ENCODE measurements around the gene DDAH2. TPM values are rescaled to one million over a fixed set of nuclear protein-coding genes. Genes with fewer than 3 reads are reported as not detected.

Gene DDAH2
- total RNA-seq, 1 donor from 2014 or later, result 194 TPM

DNA sequence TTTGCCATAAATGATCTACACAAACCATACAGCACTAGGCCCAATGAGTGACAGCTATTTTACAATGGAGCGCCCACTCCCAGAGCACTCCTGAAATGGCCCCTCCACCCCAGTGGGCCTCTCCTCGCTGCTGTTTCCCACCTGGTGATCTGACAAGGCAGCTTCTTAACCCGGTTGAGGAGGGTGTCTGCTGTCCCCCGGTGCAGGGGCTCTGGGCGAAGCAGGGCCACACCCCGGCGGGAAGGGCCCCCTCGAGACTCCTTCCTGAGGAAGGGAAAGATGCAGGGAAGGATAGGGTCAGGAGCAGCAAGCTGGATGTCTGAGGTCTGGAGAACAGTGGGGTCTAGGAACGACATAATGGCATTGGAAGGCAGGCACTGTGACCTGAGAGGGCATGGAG is 36.2 kb downstream of the DDAH2 start:
- DNase-seq (ENCODE audit: low read depth, low spot score), result no peak
- Mint-ChIP-seq H3K4me1 (no peaks in the 10 kb centered on the region), H3K4me3 (no peak overlapping the region), H3K9me3 (no peaks in the 10 kb centered on the region), H3K36me3 (ENCODE audit: low read depth) (peaks cover 7% of the 10 kb centered on the region), H3K27me3 (ENCODE audit: low read depth) (no peaks in the 10 kb centered on the region), H3K27ac (ENCODE audit: unreplicated experiment) (no peak overlapping the region)
- no peak for TF ChIP-seq CTCF (conservative IDR thresholded peaks at IDR 0.05)

DNA sequence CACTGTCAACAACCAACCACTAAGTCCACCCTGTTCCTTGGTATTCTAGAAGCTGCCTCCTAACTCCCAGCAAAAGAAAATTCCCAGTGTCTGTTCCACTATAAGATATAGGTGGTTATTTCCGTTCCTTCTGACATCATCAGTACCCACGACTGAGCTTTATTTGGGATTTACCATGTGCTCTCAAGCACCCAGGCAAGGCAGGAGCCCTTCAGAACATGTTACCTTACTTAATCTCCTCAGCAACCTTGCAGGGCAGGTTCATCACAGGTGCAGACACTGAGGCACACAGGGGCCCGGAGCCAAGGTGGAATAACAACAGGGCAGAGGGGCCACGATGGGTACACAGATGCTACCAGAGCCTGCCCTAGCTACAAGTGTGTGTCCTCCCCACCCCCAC is 36.7 kb downstream of the DDAH2 start:
- H3K36me3 Mint-ChIP-seq (ENCODE audit: low read depth), result peaks cover 6% of the 10 kb centered on the region
- H3K27ac Mint-ChIP-seq (ENCODE audit: unreplicated experiment), result no peak overlapping the region
- no peak overlapping the region for H3K4me3 Mint-ChIP-seq
- H3K4me1 Mint-ChIP-seq, result no peaks in the 10 kb centered on the region
- H3K9me3 Mint-ChIP-seq, result no peaks in the 10 kb centered on the region
- no peak for DNase-seq (ENCODE audit: low read depth, low spot score)
- no peak for TF ChIP-seq CTCF (conservative IDR thresholded peaks at IDR 0.05)
- no peaks in the 10 kb centered on the region for H3K27me3 Mint-ChIP-seq (ENCODE audit: low read depth)

- no peaks in the 10 kb centered on the region for H3K4me1 Mint-ChIP-seq
- no peaks in the 10 kb centered on the region for H3K27me3 Mint-ChIP-seq (ENCODE audit: low read depth)
These were observed 37.5 kb downstream of the DDAH2 start for GRCh38 chr6:31691564-31692108.

DNA sequence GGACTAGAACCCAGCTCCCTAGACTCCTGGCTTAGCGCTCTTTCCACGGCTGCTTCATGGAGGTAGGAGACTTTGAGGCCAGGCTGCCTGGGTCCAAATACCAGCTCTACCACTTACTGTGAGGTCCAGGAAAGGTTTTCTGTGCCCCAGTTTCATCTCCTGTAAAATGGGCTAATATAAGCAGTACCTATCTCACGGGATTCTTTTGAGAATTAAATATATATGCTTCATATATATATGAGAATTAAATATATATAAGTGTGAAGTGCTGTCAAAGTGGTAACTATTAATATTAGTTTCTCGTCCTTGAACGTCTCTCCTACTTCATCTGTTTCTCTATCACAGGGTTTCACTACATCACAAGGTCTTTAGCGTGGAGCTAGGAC is 38.0 kb downstream of the DDAH2 start:
- peak overlapping the region; percentile 83 for H3K27ac Mint-ChIP-seq (ENCODE audit: unreplicated experiment)
- H3K36me3 Mint-ChIP-seq (ENCODE audit: low read depth), result peaks cover 9% of the 10 kb centered on the region
- H3K4me3 Mint-ChIP-seq, result no peak overlapping the region
- TF ChIP-seq CTCF (conservative IDR thresholded peaks at IDR 0.05), result no peak
- no peak for DNase-seq (ENCODE audit: low read depth, low spot score)
- H3K4me1 Mint-ChIP-seq, result no peaks in the 10 kb centered on the region
- no peaks in the 10 kb centered on the region for H3K27me3 Mint-ChIP-seq (ENCODE audit: low read depth)
- no peaks in the 10 kb centered on the region for H3K9me3 Mint-ChIP-seq

More at GRCh38 chr6:31691564-31692108, 37.5 kb downstream of the DDAH2 start:
- TF ChIP-seq CTCF (conservative IDR thresholded peaks at IDR 0.05), result no peak
- no peak for DNase-seq (ENCODE audit: low read depth, low spot score)
- no peaks in the 10 kb centered on the region for H3K9me3 Mint-ChIP-seq
- peaks cover 6% of the 10 kb centered on the region for H3K36me3 Mint-ChIP-seq (ENCODE audit: low read depth)
- no peak overlapping the region for H3K27ac Mint-ChIP-seq (ENCODE audit: unreplicated experiment)
- no peak overlapping the region for H3K4me3 Mint-ChIP-seq

GRCh38 chr6:31690231-31691077 is 38.6 kb downstream of the DDAH2 start:
- Mint-ChIP-seq H3K36me3 (ENCODE audit: low read depth) (peaks cover 9% of the 10 kb centered on the region), H3K4me1 (no peaks in the 10 kb centered on the region), H3K27me3 (ENCODE audit: low read depth) (no peaks in the 10 kb centered on the region), H3K9me3 (no peaks in the 10 kb centered on the region), H3K4me3 (no peak overlapping the region), H3K27ac (ENCODE audit: unreplicated experiment) (peak overlapping the region; percentile 83)
- no peak for DNase-seq (ENCODE audit: low read depth, low spot score)
- no peak for TF ChIP-seq CTCF (conservative IDR thresholded peaks at IDR 0.05)
